SK-N-SH treated with all-trans-retinoic acid at 6 μM for 48 hours (cell line): Measurements from ENCODE around the gene FN1.

Experiments
- ATAC-seq: fragments of 200-7000 bp; cut with Tn5 transposase; 3 replicates; pipeline ENCODE4 v1.9.1; 2020; ENCODE audit warnings: mild to moderate bottlenecking, moderate library complexity
- ARNTL ChIP-seq: fragments of 450-650 bp; formaldehyde crosslinking; IDR thresholded peaks from 2 replicates; pipeline ENCODE4 v1.5.0; 2020; ENCODE audit warnings: low read depth, mild to moderate bottlenecking, moderate library complexity, borderline replicate concordance
- CREB5 ChIP-seq: fragments of 250-450 bp; sonication (Bioruptor Pico); IDR thresholded peaks from 2 replicates; pipeline ENCODE4 v1.5.1; 2020; ENCODE audit warnings: low read depth, mild to moderate bottlenecking, moderate library complexity
- CSDC2 ChIP-seq: fragments of 250-450 bp; sonication (Bioruptor Pico); IDR thresholded peaks from 2 replicates; pipeline ENCODE4 v1.5.0; 2020; ENCODE audit warnings: mild to moderate bottlenecking, moderate library complexity
- GLIS3 ChIP-seq: fragments of 250-450 bp; sonication (Bioruptor Pico); IDR thresholded peaks from 2 replicates; pipeline ENCODE4 v1.5.0; 2020; ENCODE audit warnings: mild to moderate bottlenecking, moderate library complexity
- ISL1 ChIP-seq: fragments of 250-450 bp; sonication (Bioruptor Pico); IDR thresholded peaks from 2 replicates; pipeline ENCODE4 v2.1.2; 2022; ENCODE audit warnings: mild to moderate bottlenecking, moderate library complexity
- OSR1 ChIP-seq: fragments of 250-450 bp; sonication (Bioruptor Pico); IDR thresholded peaks from 2 replicates; pipeline ENCODE4 v1.8.0; 2022; ENCODE audit warnings: moderate library complexity, mild to moderate bottlenecking, inconsistent platforms
- PATZ1 ChIP-seq: fragments of 250-450 bp; sonication (Bioruptor Pico); IDR thresholded peaks from 2 replicates; pipeline ENCODE4 v1.8.0; 2020; ENCODE audit warnings: mild to moderate bottlenecking, moderate library complexity, borderline replicate concordance
- POU6F1 ChIP-seq: fragments of 250-450 bp; sonication (Bioruptor Pico); IDR thresholded peaks from 2 replicates; pipeline ENCODE4 v1.8.0; 2021; ENCODE audit warnings: low read depth, mild to moderate bottlenecking, moderate library complexity, borderline replicate concordance
- PPARA ChIP-seq: fragments of 250-450 bp; sonication (Bioruptor Pico); IDR thresholded peaks from 2 replicates; pipeline ENCODE4 v1.5.0; 2020; ENCODE audit warnings: mild to moderate bottlenecking, borderline replicate concordance
- RARB ChIP-seq: fragments of 250-450 bp; sonication (Bioruptor Pico); IDR thresholded peaks from 2 replicates; pipeline ENCODE4 v1.8.0; 2021; ENCODE audit warnings: mild to moderate bottlenecking, moderate library complexity
- SNAI2 ChIP-seq: fragments of 250-450 bp; sonication (Bioruptor Pico); IDR thresholded peaks from 2 replicates; pipeline ENCODE4 v1.5.0; 2020; ENCODE audit warnings: mild to moderate bottlenecking, moderate library complexity
- TCF4 ChIP-seq: fragments of 250-450 bp; sonication (Bioruptor Pico); IDR thresholded peaks from 2 replicates; pipeline ENCODE4 v1.8.0; 2021; ENCODE audit warnings: mild to moderate bottlenecking, moderate library complexity, borderline replicate concordance
- TOX ChIP-seq: fragments of 250-450 bp; sonication (Bioruptor Pico); IDR thresholded peaks from 2 replicates; pipeline ENCODE4 v1.8.0; 2021; ENCODE audit warnings: mild to moderate bottlenecking, moderate library complexity, borderline replicate concordance
- TSHZ2 ChIP-seq: fragments of 250-450 bp; sonication (Bioruptor Pico); IDR thresholded peaks from 2 replicates; pipeline ENCODE4 v1.5.0; 2020; ENCODE audit warnings: mild to moderate bottlenecking, moderate library complexity
- ZC3H10 ChIP-seq: fragments of 250-450 bp; sonication (Bioruptor Pico); IDR thresholded peaks from 2 replicates; pipeline ENCODE4 v1.5.1; 2021; ENCODE audit warnings: mild to moderate bottlenecking, moderate library complexity
- ZFP3 ChIP-seq: fragments of 250-450 bp; sonication (Bioruptor Pico); IDR thresholded peaks from 2 replicates; pipeline ENCODE4 v1.5.0; 2020; ENCODE audit warnings: mild to moderate bottlenecking, moderate library complexity
- ZFP30 ChIP-seq: fragments of 450-650 bp; formaldehyde crosslinking; IDR thresholded peaks from 2 replicates; pipeline ENCODE4 v1.5.0; 2022; ENCODE audit warnings: mild to moderate bottlenecking, moderate library complexity
- ZNF565 ChIP-seq: fragments of 450-650 bp; formaldehyde crosslinking; conservative IDR thresholded peaks from 2 replicates; pipeline ENCODE4 v1.5.0; 2020; ENCODE audit warnings: low read depth, mild to moderate bottlenecking, moderate library complexity
- ZNF70 ChIP-seq: fragments of 450-650 bp; formaldehyde crosslinking; IDR thresholded peaks from 2 replicates; pipeline ENCODE4 v1.5.0; 2020; ENCODE audit warnings: mild to moderate bottlenecking, moderate library complexity

FN1 gene

GRCh38 chr2:215452725-215453124, 16.9 kb upstream of the FN1 start (continued):
- TF ChIP-seq TSHZ2 (CRISPR knock-in tag) (no peak), ISL1 (CRISPR knock-in tag) (no peak)

- ATAC-seq: no peak
- no peak for TF ChIP-seq ZNF70 (CRISPR knock-in tag)
- no peak for TF ChIP-seq TCF4
- no peak for TF ChIP-seq SNAI2 (CRISPR knock-in tag)
- TF ChIP-seq RARB: no peak
- TF ChIP-seq TOX (CRISPR knock-in tag): no peak
- no peak for TF ChIP-seq POU6F1 (CRISPR knock-in tag)
- no peak for TF ChIP-seq PPARA
- TF ChIP-seq ZFP3 (CRISPR knock-in tag): no peak
- TF ChIP-seq ZC3H10 (CRISPR knock-in tag): no peak
- no peak for TF ChIP-seq TSHZ2 (CRISPR knock-in tag)
- TF ChIP-seq OSR1 (CRISPR knock-in tag): no peak
- no peak for TF ChIP-seq ZNF565
- TF ChIP-seq CSDC2 (CRISPR knock-in tag): no peak
These were observed 15.3 kb upstream of the FN1 start for GRCh38 chr2:215451012-215451756.

GRCh38 chr2:215450188-215451011, 14.5 kb upstream of the FN1 start:
- TF ChIP-seq ZC3H10 (CRISPR knock-in tag) (no peak), TCF4 (no peak), ZNF70 (CRISPR knock-in tag) (no peak), SNAI2 (CRISPR knock-in tag) (no peak), ARNTL (no peak), ZFP30 (CRISPR knock-in tag) (no peak), ZFP3 (CRISPR knock-in tag) (no peak), GLIS3 (CRISPR knock-in tag) (no peak), PATZ1 (CRISPR knock-in tag) (no peak), ISL1 (CRISPR knock-in tag) (no peak), CREB5 (CRISPR knock-in tag) (no peak)
- ATAC-seq: no peak
